Endothelial cell (in vitro differentiated cells): ENCODE results near the gene CDK16. TPM values are rescaled to one million over a fixed set of nuclear protein-coding genes. Genes with fewer than 3 reads are reported as not detected.

Experiments used
- DNase-seq: peaks from one replicate; pipeline ENCODE4 v3.0.0; 2021; ENCODE audit warnings: low spot score
- H3K27ac Mint-ChIP-seq: one replicate; pipeline ENCODE4 v1.8.0; 2021; ENCODE audit warnings: mixed read lengths, inconsistent platforms; ENCODE audit not compliant: unreplicated experiment
- H3K27me3 Mint-ChIP-seq: one replicate; pipeline ENCODE4 v1.8.0; 2021; ENCODE audit warnings: mild to moderate bottlenecking, moderate library complexity, mixed read lengths, inconsistent platforms; ENCODE audit not compliant: unreplicated experiment
- H3K36me3 Mint-ChIP-seq: one replicate; pipeline ENCODE4 v1.8.0; 2021; ENCODE audit warnings: mild to moderate bottlenecking, low read depth, mixed read lengths, inconsistent platforms; ENCODE audit not compliant: unreplicated experiment
- H3K4me1 Mint-ChIP-seq: one replicate; pipeline ENCODE4 v1.8.0; 2021; ENCODE audit warnings: mild to moderate bottlenecking, mixed read lengths, inconsistent platforms; ENCODE audit not compliant: unreplicated experiment
- H3K4me3 Mint-ChIP-seq: one replicate; pipeline ENCODE4 v1.8.0; 2021; ENCODE audit warnings: mild to moderate bottlenecking, mixed read lengths, inconsistent platforms; ENCODE audit not compliant: unreplicated experiment
- H3K9me3 Mint-ChIP-seq: one replicate; pipeline ENCODE4 v1.8.0; 2021; ENCODE audit warnings: mixed read lengths, inconsistent platforms; ENCODE audit not compliant: unreplicated experiment
- total RNA-seq: library from RNA; stranded (reverse); fragmentation: NEBNext Ultra II Directional; extraction: Animal tissue kit (Norgen Biotek cat#: 25700); gene quantifications from one replicate; pipeline ENCODE4 v1.2.1, GENCODE V29; 2021; ENCODE audit not compliant: unreplicated experiment
- TF ChIP-seq, protein P1 (sequence below): fragments of 200-600 bp; sonication (generic); IDR thresholded peaks from one replicate; pipeline ENCODE4 v1.5.0; 2021; ENCODE audit warnings: antibody characterized with exemption; ENCODE audit not compliant: unreplicated experiment

The CDK16 gene
- total RNA-seq, 1 donor from 2014 or later: 103 TPM

DNA sequence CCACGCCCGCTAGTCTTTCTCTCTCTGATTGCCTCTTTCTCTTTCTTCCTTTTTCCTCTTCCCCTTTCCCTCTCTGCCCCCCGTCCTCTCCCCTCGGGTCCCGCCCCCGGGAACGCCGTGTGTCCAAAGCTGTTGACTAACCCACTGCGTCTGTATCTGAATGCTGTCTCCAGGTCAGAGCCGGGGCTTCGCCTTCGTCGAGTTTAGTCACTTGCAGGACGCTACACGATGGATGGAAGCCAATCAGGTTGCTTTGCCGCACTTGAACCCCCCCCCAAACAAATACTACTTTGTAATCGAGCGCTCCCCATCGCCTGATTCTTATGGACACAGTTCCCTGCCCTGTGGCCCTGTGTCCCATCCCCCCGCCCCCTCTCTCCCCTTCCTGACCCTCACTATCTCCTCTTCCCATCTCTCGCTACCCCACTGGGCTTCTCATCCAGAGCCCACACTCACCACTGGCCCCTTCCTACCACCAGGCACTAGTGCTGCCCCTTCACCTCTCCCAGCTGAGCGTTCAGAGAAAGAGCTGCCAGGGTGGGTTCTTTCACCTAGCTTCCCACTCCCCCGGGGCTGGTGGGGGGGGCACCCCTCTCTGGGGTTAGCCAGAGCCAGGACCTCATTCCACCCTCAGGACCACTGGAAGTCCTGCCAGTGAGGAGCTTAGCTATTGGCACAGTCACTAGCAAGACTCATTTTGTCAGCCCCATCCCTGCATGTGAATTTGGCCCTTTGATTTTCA is 43.5 kb upstream of the CDK16 start:
- H3K27me3 Mint-ChIP-seq: no peaks in the 10 kb centered on the region

DNA sequence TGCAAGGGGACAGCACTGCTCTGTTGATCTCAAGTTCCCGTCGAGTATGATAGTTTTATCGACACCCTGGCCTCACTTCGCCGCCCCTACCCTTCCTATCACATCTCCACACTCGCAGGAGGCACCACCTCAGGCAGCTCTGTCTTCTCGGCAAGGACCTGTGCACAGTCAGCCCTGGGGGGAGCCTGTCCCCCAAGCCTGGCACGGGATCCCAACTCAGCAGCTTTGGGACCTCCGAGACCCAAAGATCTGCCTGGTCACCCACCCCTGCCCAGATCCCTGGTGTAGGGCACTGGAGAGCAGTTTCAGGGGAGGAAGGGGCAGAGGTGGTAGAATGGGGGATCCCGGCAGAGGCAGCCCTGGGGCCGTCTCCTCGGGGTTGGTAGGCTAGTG is 42.9 kb upstream of the CDK16 start:
- Mint-ChIP-seq H3K9me3 (no peaks in the 10 kb centered on the region), H3K36me3 (peaks cover 19% of the 10 kb centered on the region), H3K27me3 (peaks cover 1% of the 10 kb centered on the region), H3K27ac (no peak overlapping the region), H3K4me3 (peak overlapping the region; percentile 15), H3K4me1 (no peaks in the 10 kb centered on the region)
- no peak for DNase-seq
- TF ChIP-seq, protein P1, sequence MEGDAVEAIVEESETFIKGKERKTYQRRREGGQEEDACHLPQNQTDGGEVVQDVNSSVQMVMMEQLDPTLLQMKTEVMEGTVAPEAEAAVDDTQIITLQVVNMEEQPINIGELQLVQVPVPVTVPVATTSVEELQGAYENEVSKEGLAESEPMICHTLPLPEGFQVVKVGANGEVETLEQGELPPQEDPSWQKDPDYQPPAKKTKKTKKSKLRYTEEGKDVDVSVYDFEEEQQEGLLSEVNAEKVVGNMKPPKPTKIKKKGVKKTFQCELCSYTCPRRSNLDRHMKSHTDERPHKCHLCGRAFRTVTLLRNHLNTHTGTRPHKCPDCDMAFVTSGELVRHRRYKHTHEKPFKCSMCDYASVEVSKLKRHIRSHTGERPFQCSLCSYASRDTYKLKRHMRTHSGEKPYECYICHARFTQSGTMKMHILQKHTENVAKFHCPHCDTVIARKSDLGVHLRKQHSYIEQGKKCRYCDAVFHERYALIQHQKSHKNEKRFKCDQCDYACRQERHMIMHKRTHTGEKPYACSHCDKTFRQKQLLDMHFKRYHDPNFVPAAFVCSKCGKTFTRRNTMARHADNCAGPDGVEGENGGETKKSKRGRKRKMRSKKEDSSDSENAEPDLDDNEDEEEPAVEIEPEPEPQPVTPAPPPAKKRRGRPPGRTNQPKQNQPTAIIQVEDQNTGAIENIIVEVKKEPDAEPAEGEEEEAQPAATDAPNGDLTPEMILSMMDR: no peak

More for the DNA sequence above, 43.5 kb upstream of the CDK16 start:
- no peaks in the 10 kb centered on the region for H3K4me1 Mint-ChIP-seq
- H3K36me3 Mint-ChIP-seq: peaks cover 19% of the 10 kb centered on the region
- no peak overlapping the region for H3K27ac Mint-ChIP-seq
- TF ChIP-seq, protein P1: no peak
- DNase-seq: no peak
- no peaks in the 10 kb centered on the region for H3K9me3 Mint-ChIP-seq
- peak overlapping the region; percentile 15 for H3K4me3 Mint-ChIP-seq

DNA sequence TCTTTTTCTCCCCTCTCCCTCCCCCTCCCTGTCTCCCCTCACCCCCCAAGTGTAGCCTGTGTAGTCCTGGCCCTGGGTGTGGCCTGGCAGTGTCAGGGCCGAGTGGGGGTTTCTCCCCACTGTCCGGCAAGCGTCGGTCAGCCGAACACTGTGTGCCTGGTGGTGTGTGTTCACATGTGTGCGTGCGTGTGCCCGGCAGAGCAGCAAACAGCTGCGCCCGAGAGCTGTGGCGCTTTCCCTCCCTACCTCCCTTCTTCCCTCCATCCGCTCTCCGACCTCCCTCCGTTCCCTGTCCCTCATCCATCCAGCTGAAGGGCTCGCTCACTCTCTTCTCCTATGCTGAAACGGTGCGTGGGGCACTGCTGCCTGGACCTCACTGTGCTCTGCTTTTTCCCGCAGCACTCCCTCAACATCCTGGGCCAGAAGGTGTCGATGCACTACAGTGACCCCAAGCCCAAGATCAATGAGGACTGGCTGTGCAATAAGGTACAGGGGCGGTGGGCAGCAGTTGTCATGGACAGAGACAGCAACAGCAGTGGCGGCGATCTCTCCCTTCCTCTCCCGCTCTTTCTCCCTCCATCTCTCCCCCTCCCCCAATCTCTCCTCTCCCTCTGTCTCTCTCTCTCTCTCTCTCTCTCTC is 42.3 kb upstream of the CDK16 start:
- Mint-ChIP-seq H3K36me3 (peaks cover 19% of the 10 kb centered on the region), H3K9me3 (no peaks in the 10 kb centered on the region), H3K27me3 (peaks cover 3% of the 10 kb centered on the region), H3K4me3 (no peak overlapping the region), H3K27ac (no peak overlapping the region), H3K4me1 (no peaks in the 10 kb centered on the region)
- TF ChIP-seq, protein P1: no peak
- DNase-seq: no peak

DNA sequence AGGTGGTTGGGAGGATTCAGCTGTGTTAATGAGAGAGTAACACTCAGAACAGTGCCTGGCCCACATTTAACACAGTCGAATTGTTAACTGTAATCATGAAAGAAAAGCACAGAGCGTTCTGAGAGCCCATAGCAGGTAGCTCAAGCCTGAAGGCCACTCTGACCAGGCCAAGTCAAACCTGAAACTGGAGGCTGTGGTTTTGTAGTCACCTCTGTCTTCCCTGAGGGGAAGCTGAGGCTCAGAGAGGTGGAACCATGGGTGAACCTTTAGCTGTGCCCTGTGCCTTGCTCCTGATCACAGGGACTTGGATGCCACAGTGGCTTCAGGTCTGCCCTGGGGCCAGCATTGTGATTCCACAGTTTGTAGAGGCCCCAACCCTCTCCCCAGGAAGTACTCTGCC is 41.4 kb upstream of the CDK16 start:
- no peaks in the 10 kb centered on the region for H3K9me3 Mint-ChIP-seq
- TF ChIP-seq, protein P1: no peak
- H3K4me1 Mint-ChIP-seq: no peaks in the 10 kb centered on the region
- no peak overlapping the region for H3K27ac Mint-ChIP-seq
- DNase-seq: no peak
- H3K36me3 Mint-ChIP-seq: peaks cover 14% of the 10 kb centered on the region
- no peak overlapping the region for H3K4me3 Mint-ChIP-seq
- peaks cover 3% of the 10 kb centered on the region for H3K27me3 Mint-ChIP-seq

DNA sequence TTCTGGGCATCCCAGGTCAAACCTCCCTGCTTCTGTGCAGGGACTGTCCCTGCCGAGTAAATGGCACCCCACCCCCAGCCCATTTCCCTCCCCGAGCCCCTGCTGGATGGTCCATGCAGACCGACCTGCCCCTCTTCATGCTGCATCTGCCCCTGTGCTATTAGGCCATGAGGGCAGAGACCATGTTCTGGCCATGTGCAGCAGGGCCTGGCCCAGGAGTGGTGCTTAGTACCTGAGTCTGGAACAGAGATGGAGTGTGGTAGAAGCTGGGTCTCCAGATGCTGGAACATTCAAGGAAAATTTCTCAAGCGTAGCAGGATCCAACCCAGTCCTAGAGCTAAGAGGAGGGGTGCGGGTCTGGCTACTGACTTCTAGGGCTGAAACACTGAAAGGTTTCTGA is 40.1 kb upstream of the CDK16 start:
- Mint-ChIP-seq H3K27ac (no peak overlapping the region), H3K9me3 (no peaks in the 10 kb centered on the region), H3K27me3 (peaks cover 3% of the 10 kb centered on the region), H3K4me3 (no peak overlapping the region), H3K4me1 (no peaks in the 10 kb centered on the region), H3K36me3 (peaks cover 16% of the 10 kb centered on the region)
- TF ChIP-seq, protein P1: no peak
- DNase-seq: no peak
